HCT116 (cell line): ENCODE measurements around the gene GPRIN2. TPM values are rescaled to one million over a fixed set of nuclear protein-coding genes. Genes with fewer than 3 reads are reported as not detected.

Experiments
- ATAC-seq: fragments of 200-7000 bp; cut with Tn5 transposase; 2 replicates; pipeline ENCODE4 v1.9.1; 2020; ENCODE audit warnings: mild to moderate bottlenecking, moderate library complexity
- BruUV-seq: library from RNA; stranded (reverse); fragments of 400-500 nt; replicated peaks from 2 replicates; lab custom pipeline; 2021; lab: Mats Ljungman, UMichigan
- CTCF ChIA-PET: fragments of 300-600 bp; sonication (Branson Sonifier 250); formaldehyde crosslinking; loops from one replicate; lab custom pipeline; 2021; ENCODE audit warnings: antibody characterized with exemption; lab: Charles Lee
- POLR2A ChIA-PET: fragments of 300-600, 350-600 bp; sonication (Branson Sonifier 250); formaldehyde crosslinking; loops from one replicate; lab custom pipeline; 2021; ENCODE audit warnings: antibody characterized with exemption; lab: Charles Lee
- RAD21 ChIA-PET, 2 experiments: fragments of 300-600 bp; sonication (Branson Sonifier 250); formaldehyde crosslinking; loops; one replicate each; lab custom pipeline; 2023; ENCODE audit warnings: low total read pairs in 2 of 2; ENCODE audit not compliant: uncharacterized antibody in 2 of 2, unreplicated experiment in 2 of 2, low non-redundant PET in 1 of 2; lab: Charles Lee
- DNase-seq: peaks from one replicate; pipeline ENCODE4 v3.0.0-alpha.2; 2010; ENCODE audit warnings: low read depth, low spot score
- H2AFZ ChIP-seq: fragments of 200-600 bp; shearing (Covaris generic), sonication (generic); 2 replicates; pipeline ENCODE4 v1.6.1; 2017; ENCODE audit warnings: low read depth, mixed run types, mixed read lengths, antibody characterized with exemption, low read length; ENCODE audit not compliant: poor library complexity, severe bottlenecking
- H3K27ac ChIP-seq: 2 replicates; pipeline ENCODE4 v1.5.1; 2012; ENCODE audit warnings: low read depth, low read length
- H3K27me3 ChIP-seq: fragments of 200-600 bp; sonication (generic); 2 replicates; pipeline ENCODE4 v1.6.1; 2016; ENCODE audit warnings: mixed run types, low read length, mixed read lengths; ENCODE audit not compliant: insufficient read depth
- H3K36me3 ChIP-seq, 2 experiments: fragments of 200-500 bp in 1 of 2; fragments of 200-600 bp in 1 of 2; sonication (Bioruptor generic) in 1 of 2; sonication (generic) in 1 of 2; 2 replicates each; pipeline versions ENCODE4 v1.5.1 to v1.6.1; 2014 to 2016; ENCODE audit warnings: low read length in 2 of 2, inconsistent platforms in 1 of 2, mixed read lengths in 1 of 2, mixed run types in 1 of 2; ENCODE audit not compliant: insufficient read depth in 2 of 2, control insufficient read depth in 1 of 2
- H3K4me1 ChIP-seq, 2 experiments: fragments of 200-600 bp in 1 of 2; sonication (generic) in 1 of 2; 2 replicates each; pipeline versions ENCODE4 v1.5.1 to v1.6.1; 2012 to 2017; ENCODE audit warnings: low read length in 2 of 2, inconsistent platforms in 1 of 2, mild to moderate bottlenecking in 1 of 2, mixed read lengths in 1 of 2, mixed run types in 1 of 2, moderate library complexity in 1 of 2; ENCODE audit not compliant: insufficient read depth in 2 of 2, control insufficient read depth in 1 of 2
- H3K4me2 ChIP-seq: fragments of 200-600 bp; sonication (generic); 2 replicates; pipeline ENCODE4 v1.6.1; 2017; ENCODE audit warnings: mixed run types, low read length, mixed read lengths
- H3K4me3 ChIP-seq, 2 experiments: fragments of 200-600 bp in 1 of 2; sonication (generic) in 1 of 2; replicated peaks in 1 of 2; 2 replicates each; pipeline ENCODE4 v1.5.1; 2011 to 2016; ENCODE audit warnings: low read length in 2 of 2, control low read depth in 1 of 2, low read depth in 1 of 2, mild to moderate bottlenecking in 1 of 2, mixed read lengths in 1 of 2, mixed run types in 1 of 2
- H3K79me2 ChIP-seq: fragments of 200-600 bp; sonication (generic); 2 replicates; pipeline ENCODE4 v1.6.1; 2017; ENCODE audit warnings: mild to moderate bottlenecking, mixed run types, low read length, moderate library complexity, mixed read lengths; ENCODE audit not compliant: insufficient read depth
- H3K9ac ChIP-seq: fragments of 200-600 bp; sonication (generic); 2 replicates; pipeline ENCODE4 v1.6.1; 2016; ENCODE audit warnings: low read length, mixed read lengths
- H3K9me2 ChIP-seq: fragments of 200-600 bp; sonication (generic), shearing (Covaris generic); 2 replicates; pipeline ENCODE4 v1.6.1; 2017; ENCODE audit warnings: mixed run types, mild to moderate bottlenecking, moderate library complexity; ENCODE audit not compliant: insufficient read depth
- H3K9me3 ChIP-seq, 2 experiments: fragments of 200-500 bp in 1 of 2; fragments of 200-600 bp in 1 of 2; sonication (Bioruptor generic) in 1 of 2; sonication (generic) in 1 of 2; 2 replicates each; pipeline ENCODE4 v1.6.1; 2014 to 2017; ENCODE audit warnings: low read length in 2 of 2, mixed read lengths in 2 of 2, inconsistent platforms in 1 of 2, low read depth in 1 of 2, mild to moderate bottlenecking in 1 of 2, mixed run types in 1 of 2, moderate library complexity in 1 of 2; ENCODE audit not compliant: control insufficient read depth in 1 of 2, insufficient read depth in 1 of 2
- H4K20me1 ChIP-seq: fragments of 200-600 bp; sonication (generic), shearing (Covaris generic); 2 replicates; pipeline ENCODE4 v1.6.1; 2017; ENCODE audit warnings: mixed run types, mild to moderate bottlenecking, moderate library complexity; ENCODE audit not compliant: insufficient read depth
- intact Hi-C: fragments of 100-400 bp; cut with micrococcal nuclease; formaldehyde crosslinking; loops from 2 replicates; pipeline ENCODE4 v1.10.0; 2022
- total RNA-seq: library from RNA; stranded (reverse); gene quantifications from one replicate; pipeline ENCODE4 v1.2.1, GENCODE V29; 2021; ENCODE audit not compliant: unreplicated experiment
- TF ChIP-seq, protein P1 (sequence below), 3 experiments: fragments of 200-600 bp in 1 of 3; sonication (generic) in 1 of 3; IDR thresholded peaks in 2 of 3; conservative IDR thresholded peaks in 1 of 3; 2 replicates each; pipeline ENCODE4 v1.5.1; 2012 to 2017; ENCODE audit warnings: low read depth in 2 of 3, low read length in 2 of 3, antibody characterized with exemption in 1 of 3, borderline replicate concordance in 1 of 3, control low read depth in 1 of 3, mild to moderate bottlenecking in 1 of 3, mixed read lengths in 1 of 3, mixed run types in 1 of 3, moderate library complexity in 1 of 3; ENCODE audit not compliant: insufficient read depth in 1 of 3
- TF ChIP-seq, protein P2 (sequence below): IDR thresholded peaks from 2 replicates; pipeline ENCODE4 v1.6.1; 2012

GPRIN2 gene
- total RNA-seq, 1 experiment from 2014 or later = 1.7 TPM

DNA sequence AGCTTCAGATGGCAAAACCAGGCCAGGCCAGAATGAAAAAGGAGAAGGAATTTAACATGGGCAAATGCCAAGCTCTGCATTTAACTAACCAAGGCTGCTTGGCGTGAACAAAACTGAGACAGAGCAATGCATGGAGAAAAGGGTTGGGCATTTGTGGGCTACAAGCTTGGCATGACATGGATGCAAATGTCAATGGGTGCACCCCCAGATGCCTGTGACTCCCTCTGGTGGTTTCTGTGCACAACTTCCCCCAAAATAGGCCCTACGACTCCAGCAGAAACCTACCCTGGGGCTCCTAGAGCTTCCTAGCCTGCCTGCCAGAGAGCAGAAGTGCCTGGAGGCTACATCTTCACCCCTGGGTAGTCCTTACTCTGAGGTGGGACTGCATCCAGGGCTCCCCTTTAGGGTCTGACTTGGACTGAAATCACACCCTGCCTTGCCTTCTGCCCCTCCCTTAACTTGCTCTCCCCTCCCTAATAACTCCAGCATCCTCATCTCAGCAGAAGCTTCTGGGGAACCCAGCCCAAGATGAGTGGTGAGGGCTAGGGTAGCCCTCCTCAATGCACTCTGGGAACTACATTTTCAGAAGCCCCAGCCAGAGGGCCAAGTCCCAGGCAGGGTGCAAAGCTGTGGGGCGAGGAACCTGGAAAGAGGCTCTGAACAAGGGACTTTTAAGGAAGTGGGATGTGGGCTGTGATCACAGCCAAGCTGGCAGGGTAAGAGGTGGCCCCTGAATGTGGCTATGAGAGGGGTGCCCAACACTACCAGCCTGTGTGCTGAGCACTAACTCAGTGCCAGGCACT is 11.3 kb downstream of the GPRIN2 start:
- no peaks in the 10 kb centered on the region for H3K27me3 ChIP-seq
- ChIA-PET POLR2A (interaction anchor here (0.6 kb wide), 1 partner anchor 29 kb away, joined by 3 read pairs; no protein-coding TSS in a partner anchor), CTCF (interaction anchor here (0.7 to 0.8 kb wide), 3 partner anchors 10 to 17 kb away, joined by 3 to 6 read pairs (median 3); no protein-coding TSS in a partner anchor), RAD21 (no interaction called here)
- H3K4me3 ChIP-seq = no peak overlapping the region
- intact Hi-C loops = no loop called here
- H2AFZ ChIP-seq = no peak overlapping the region
- ATAC-seq (peak; percentile 67), DNase-seq (peak; percentile 10)
- TF ChIP-seq, protein P1, sequence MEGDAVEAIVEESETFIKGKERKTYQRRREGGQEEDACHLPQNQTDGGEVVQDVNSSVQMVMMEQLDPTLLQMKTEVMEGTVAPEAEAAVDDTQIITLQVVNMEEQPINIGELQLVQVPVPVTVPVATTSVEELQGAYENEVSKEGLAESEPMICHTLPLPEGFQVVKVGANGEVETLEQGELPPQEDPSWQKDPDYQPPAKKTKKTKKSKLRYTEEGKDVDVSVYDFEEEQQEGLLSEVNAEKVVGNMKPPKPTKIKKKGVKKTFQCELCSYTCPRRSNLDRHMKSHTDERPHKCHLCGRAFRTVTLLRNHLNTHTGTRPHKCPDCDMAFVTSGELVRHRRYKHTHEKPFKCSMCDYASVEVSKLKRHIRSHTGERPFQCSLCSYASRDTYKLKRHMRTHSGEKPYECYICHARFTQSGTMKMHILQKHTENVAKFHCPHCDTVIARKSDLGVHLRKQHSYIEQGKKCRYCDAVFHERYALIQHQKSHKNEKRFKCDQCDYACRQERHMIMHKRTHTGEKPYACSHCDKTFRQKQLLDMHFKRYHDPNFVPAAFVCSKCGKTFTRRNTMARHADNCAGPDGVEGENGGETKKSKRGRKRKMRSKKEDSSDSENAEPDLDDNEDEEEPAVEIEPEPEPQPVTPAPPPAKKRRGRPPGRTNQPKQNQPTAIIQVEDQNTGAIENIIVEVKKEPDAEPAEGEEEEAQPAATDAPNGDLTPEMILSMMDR (IDR thresholded peaks at IDR 0.05 in 2 of 3, conservative IDR thresholded peaks at IDR 0.05 in 1 of 3; ENCODE audit: borderline replicate concordance in 1 of 3, insufficient read depth in 1 of 3, low read depth in 2 of 3, low read length in 2 of 3) = peak; percentile 48 to 66 (median 63); a peak in 5 of 6 replicates
- TF ChIP-seq, protein P2, sequence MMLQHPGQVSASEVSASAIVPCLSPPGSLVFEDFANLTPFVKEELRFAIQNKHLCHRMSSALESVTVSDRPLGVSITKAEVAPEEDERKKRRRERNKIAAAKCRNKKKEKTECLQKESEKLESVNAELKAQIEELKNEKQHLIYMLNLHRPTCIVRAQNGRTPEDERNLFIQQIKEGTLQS = no peak
- BruUV-seq = no TSS peak
- H3K36me3 ChIP-seq = no peaks in the 10 kb centered on the region
- no peaks in the 10 kb centered on the region for H3K9me3 ChIP-seq
- no peak overlapping the region for H3K4me2 ChIP-seq
- H3K27ac ChIP-seq = no peak overlapping the region
- H3K9me2 ChIP-seq = no peaks in the 10 kb centered on the region
- no peaks in the 10 kb centered on the region for H3K4me1 ChIP-seq
- no peaks in the 10 kb centered on the region for H4K20me1 ChIP-seq
- H3K9ac ChIP-seq = no peak overlapping the region
- H3K79me2 ChIP-seq = no peaks in the 10 kb centered on the region
